PC-9 (cell line): Measurements from ENCODE around the gene HECTD1.

Source experiments
- CTCF ChIP-seq: fragments of 200-600 bp; sonication (generic); conservative IDR thresholded peaks from 2 replicates; pipeline ENCODE4 v1.6.1; 2017; ENCODE audit warnings: mixed run types, antibody characterized with exemption, mild to moderate bottlenecking, moderate library complexity
- EZH2 ChIP-seq: fragments of 200-600 bp; sonication (generic); IDR thresholded peaks from 2 replicates; pipeline ENCODE4 v1.8.0; 2017; ENCODE audit warnings: antibody characterized with exemption, low read depth

GRCh38 chr14:31251028-31251958 lies 43.7 kb upstream of the HECTD1 start:
- TF ChIP-seq CTCF, result no peak
- no peak for TF ChIP-seq EZH2
